HG02678 (cell line): Measurements from ENCODE around the gene HOXA1.

Experiments used
- ATAC-seq: cut with Tn5 transposase; IDR thresholded peaks from one replicate; pipeline ENCODE4 v1.9.1; 2021; ENCODE audit warnings: mild to moderate bottlenecking, moderate library complexity; ENCODE audit not compliant: unreplicated experiment

The HOXA1 gene

DNA sequence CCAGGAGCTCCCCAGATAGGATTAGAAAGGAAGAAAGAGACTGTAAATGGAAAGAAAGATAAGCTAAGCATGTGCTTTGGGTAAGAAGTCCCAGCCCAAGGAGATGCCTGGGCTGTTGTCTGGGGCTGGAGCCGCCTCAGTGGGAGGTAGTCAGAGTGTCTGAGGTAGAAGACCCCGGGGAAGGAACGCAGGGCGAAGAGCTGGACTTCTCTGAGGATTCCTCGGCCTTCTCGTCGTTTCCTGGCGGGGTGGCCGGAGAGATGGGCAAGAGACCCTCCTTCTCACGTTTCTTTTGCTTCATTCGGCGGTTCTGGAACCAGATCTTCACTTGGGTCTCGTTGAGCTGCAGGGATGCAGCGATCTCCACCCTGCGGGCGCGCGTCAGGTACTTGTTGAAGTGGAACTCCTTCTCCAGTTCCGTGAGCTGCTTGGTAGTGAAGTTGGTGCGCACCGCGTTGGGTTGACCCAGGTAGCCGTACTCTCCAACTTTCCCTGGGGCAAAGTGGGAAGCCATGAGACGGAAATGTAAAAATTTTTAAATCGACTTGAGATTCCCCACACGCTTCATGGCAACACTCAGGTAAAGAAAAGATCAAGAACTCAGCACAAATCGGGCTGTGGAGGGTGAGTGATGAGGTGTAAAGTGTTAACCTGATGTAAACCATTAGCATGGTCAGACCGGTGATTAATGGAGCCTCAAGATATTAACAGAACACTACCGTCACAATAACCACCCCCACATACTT is 1.3 kb downstream of the HOXA1 start:
- ATAC-seq, result no peak

DNA sequence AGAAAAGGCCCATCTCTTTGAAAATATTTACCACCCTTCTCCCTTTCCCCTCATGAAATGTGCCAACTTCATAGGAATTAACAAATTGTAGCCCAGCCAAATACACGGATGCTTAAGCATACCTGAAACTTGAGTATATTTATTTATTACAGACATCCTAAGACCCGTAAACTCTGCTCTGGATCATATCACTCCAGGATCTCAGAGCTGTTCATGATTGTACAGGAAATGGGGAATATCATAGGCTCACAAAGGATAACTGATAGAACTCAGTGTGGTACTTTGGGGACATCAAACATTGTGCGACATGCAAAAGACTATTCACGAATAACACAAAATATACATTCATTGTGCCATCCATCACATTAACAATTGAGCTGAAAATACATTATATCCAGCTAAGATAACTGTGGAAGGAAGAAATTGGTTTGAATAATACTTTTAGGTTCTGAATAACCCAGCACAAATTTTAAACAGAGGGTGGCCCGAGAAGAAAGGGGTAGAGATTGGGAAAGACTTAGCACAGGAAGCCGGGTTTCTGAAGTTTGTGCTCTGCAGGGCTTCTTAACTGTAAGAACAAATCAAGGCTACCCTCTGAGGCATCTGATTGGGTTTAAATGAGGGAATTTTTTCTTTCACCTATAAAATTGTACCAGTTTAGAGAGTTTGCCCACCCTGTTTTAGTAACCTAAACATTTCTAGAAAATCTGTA is 2.5 kb downstream of the HOXA1 start:
- no peak for ATAC-seq

DNA sequence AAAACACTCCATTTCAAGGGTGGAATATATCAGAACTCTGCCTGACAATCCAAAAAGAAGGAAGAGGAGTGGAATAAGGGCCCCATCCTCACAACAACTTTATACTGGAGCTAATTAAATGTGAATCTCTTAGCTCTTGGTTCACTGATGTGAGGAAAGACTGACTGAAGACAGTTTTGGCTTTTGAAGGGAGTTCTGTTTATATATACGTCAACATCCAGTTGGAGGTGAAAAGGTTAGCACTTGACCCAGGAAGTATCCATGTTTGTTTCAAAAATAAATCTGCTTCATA is 3.0 kb downstream of the HOXA1 start:
- no peak for ATAC-seq

DNA sequence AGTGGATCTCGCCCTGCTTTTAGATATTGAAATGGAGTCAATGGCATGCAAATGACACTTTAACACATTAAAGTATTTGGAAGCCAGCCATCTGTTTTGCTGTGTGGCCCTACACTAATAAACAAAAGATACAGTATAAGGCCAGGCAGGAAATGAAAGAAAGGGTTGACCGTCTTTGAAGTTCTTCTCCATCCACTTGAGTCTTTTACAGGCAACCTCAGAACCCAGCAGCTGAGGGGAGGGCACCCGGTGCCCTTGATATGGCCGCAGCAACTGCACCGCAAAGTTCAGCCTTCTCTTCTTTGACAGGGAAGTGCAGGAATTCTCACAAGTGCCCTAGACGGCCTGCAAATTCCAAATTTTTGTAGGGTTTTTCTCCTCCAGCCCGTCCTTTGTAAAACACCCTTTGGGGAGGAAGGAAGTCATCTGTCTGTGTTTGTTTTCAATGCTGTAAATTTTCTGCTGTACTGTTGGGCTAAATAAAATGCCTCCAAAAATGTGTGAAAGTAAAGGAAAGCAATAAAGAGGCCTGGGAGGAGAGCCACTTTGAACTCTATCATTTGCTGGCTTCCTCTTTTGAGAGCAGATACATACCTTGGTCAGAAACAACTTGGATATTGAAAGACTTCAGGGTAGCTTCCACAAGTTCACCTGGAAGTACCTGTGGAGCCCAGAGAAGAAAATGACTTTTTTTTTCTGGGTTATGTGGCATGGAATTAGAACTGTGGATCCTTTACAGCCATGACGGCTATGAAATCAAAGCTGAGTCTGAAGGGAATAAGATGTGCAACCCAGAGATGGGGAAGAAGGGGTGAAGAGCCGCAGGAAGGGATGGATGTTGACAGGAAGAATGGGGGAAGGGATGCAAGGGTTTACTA is 3.6 kb downstream of the HOXA1 start:
- ATAC-seq, result no peak

DNA sequence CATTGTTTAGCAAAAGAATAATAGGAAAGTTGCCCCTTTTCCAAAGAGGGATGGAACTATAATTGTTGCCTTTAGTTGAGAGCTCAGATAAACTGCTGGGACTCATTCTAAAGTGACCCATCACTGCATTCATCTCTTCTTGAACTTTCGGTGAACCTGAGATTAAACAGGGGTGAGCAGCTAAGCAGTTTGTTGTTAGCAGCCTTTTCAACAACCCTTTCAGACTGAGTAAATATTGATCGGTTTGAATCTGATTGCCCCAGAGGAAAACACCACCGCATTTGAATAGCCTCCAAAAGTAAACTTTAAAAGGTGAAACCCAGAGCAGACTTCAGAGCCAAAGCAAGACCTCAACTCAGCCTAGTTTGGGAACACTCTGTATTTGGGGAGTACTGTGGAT is 4.7 kb downstream of the HOXA1 start:
- ATAC-seq, result no peak

DNA sequence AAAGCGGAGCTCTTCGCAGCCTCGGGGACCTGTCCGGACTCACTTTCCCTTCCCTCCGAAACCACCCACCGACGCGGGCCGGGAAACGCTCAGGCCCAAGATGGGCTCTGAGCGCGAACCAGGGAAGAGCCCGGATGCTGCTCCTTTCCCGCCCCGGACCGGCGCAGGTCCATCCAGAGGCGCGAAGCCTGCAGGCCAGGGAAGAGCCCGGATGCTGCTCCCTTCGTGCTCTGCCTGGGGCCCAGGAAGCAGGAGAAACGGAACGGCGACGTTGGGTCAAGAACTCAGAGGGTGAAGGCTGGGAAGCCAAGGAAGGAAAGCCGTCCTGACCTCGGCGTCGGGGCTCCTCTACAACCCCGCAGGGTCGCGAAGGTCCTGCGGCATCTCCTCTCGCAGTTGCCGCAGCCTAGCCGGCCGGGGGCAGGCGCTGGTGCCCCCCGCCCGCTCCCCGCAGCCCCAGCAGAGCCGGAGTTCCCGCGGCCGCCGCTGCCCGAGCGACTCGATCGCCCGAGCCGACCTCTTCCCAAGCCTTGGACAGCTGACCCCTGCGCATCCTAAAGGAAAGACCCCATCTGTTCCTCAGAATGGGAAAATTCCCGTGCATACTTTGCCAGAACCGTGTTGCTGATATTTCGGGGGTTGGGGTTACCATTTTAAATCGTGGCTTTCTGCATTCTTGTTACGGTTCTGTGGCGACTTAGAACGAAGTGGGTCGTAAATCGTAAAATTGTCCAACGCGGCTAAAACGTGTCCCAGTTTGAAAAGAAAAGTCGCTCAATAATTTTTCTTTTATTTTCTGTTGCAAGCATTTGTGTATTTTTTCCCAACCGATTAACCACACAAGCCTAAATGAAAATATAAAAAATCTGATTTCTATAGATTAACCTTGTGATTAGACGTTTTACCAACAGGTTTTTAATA is 7.5 kb downstream of the HOXA1 start:
- ATAC-seq, result no peak

DNA sequence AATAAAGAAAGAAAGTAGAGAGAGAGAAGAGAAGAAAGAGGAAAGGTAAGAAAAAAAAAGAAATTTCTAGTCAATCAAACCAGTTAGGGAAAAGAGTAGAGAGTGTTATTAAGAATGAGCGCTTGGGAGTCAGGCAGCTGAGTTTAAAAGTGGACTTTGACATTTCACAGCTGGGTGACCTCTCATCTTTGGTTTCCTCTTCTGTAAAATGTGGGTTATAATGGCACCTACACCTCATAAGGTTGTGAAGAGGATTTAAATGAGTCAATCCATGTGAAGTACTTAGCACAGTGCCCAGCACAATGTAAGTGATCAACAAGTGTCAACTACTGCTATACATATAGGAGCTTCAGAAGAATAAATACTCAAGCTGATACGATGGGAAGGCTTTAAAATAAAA is 12.2 kb downstream of the HOXA1 start:
- ATAC-seq, result no peak

DNA sequence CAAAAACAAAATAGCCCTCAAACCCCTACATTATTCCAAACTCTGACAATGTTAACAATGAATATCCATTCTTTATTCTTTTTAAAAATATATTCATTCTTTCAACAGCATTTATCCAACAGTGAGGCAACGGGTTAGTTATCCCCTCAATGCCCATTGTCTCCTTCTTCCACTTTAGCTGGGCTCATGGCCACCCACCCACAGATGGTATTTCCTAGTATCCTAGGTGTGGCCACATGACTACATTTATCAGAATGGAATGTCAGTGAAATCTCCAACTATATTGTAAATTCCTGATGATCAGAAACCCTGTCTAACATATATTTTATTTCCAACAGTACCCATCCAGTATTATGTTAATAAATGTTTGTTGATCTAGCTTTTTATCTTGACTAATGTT is 13.6 kb downstream of the HOXA1 start:
- no peak for ATAC-seq

DNA sequence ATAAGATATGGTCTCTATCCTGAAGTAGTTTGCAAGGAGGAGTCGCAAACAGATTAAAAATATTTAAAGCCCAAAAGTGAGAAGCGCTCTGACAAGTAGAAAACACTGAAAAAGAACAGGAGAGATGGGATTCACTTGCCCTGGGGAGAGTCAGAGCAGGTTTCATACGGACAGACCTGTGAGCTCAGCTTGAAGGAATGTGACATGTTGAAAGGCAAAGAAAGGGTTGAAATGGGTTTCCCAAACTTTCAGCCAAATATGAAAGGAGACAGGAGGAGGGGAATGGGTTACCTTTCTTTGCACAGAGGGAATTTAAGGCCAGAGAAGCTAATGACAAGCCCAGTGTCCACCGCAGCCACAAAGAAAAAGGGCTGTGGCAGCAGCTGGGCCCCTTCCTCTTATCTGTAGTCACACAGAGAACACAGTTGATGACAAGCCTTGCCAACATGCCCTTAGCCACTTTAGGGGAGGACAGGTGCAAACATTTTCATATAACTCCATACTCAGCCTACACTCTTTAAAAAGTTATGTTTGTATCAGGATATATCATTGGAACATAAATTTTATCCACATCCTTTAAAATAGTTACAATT is 14.9 kb downstream of the HOXA1 start:
- ATAC-seq, result no peak

DNA sequence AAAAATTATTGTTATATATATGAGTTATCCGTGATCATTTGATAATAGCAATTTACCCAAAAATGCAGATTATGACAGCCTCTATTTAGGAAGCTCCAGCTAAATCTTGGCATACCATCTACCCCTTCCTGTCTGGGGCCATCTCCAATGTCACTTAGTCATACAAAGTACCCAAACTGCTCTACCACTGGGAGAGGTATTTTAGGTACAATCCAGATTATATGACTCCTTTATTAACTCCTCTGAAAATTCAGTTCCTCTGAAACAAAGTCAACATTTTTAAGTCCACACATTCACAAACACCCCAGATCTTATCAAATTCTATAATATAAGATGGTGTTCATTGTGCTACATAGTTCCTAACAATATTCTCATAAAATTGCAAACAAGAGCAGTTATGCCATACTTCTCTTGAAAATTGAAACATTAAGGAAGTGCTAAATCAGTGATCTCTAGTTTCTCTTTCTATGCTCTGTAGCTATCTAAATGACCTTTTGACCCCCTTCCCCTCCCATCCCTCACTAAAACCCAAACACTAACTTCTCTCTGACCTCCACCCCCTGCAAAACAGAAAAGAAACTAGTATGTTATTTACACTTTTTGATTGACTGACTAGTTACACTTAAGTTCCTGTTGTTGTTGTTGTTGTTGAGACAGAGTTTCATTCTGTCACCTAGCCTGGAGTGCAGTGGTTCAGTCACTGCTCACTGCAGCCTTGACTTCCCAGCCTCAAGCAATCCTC is 16.4 kb downstream of the HOXA1 start:
- no peak for ATAC-seq

DNA sequence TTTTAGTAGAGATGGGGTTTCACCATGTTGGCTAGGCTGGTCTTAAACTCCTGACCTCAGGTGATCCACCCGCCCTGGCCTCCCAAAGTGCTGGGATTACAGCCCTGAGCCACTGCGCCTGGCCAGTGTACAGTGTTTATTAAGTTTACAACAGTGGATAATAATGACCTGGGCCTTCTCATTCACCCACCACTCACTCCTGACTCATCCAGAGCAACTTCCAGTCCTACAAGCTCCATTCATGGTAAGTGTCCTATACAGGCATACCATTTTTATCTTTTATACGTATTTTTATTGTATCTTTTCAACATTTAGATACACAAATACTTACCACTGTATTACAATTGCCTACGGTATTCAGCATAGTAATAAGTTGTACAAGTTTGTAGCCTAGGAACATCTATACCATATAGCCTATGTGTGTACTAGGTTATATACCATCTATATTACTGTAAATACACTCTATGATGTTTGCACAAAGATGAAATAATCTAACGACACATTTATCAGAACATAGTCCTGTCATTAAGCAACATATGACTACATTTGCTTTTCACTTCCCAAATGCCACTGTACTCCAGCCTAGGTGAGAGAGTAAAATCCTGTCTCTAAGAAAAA is 17.1 kb downstream of the HOXA1 start:
- ATAC-seq, result no peak

DNA sequence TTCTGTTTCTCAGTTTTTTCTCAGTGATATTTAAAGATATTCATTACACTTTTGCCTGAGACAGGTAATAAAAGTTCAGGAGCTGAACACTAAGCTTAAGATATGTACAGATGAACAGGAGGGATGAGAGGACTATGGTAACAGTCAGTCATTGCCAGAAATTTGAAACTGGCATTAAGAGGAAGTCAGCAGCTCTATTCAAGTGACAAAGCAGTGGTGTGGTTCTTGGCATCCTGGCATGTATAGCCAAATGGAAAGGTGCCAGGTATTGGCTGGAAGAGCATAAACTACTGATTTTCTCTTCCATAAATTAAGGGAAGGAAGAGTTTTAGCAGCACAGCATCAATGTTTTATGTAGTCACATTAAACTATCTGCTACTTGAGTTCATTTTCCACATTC is 22.7 kb downstream of the HOXA1 start:
- no peak for ATAC-seq

DNA sequence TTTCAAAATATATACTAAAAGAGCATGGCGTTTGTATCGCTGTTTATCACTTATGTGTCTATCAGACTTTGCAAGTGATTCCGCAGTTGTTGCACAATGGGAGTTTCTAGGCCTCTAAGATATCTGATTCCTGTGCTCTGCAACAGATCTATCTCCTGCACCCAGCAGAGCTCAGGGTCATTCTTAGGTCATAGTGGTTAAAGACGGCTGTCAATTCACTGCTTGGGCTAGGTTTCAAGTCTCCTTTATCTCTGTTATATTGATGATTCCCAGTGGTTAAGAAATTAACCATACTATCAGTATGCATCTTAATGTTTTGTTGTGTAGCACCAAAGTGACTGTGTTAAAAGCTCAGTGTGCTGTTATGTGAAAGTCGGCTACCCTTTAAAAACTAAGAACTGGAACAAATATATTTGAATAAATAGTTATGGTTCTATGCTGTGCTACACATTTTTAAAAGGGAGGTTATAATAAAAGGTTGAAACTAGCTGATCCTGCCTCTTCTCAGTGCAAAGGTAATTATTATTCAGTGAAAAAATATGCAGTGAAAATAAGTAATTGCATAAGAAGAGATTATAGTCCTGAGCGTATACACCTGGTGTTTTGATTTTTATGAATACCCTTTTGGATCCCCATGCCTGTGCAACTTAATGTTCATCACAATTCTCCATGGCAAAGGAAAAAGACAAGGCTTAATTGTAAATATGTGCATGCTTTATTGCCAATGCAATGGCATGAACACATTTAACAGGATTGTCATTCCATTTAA is 24.0 kb downstream of the HOXA1 start:
- ATAC-seq, result no peak

DNA sequence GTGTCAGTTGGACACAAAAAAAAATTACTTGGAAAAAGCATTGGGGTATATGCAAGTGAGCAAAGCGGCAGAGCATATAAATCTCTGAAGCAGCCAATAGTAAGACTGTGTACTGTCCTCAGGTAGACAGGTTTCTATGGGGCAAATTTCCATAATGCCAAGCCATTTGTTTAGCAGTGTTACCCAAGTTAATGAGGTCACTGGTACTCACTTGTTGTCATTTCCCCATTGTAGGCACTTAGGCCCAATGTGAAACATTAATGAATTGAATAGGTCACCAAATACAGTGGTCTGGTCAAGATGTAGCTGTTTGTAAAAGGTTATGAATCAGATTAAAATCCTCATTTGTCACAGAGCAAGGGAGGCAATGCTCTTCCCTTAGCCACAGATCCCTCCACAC is 27.5 kb downstream of the HOXA1 start:
- no peak for ATAC-seq

DNA sequence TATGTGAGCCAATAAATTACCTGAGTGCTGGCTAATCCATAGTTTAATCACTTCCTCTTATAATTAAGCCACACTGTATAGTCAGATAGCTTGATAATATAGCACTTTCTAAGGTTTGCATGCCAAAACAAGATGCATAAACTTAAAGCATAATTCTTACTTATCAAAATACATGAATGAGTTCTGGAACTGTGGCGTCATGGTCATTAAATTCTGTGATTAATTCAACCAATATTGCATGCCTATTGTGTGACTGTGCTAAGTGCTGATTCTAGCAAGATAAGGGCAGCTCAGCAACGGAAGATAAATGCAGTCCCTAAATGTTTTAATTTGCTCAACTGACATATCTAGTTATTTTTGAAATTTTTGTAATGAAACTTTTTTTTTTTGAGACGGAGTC is 29.7 kb downstream of the HOXA1 start:
- ATAC-seq, result no peak

DNA sequence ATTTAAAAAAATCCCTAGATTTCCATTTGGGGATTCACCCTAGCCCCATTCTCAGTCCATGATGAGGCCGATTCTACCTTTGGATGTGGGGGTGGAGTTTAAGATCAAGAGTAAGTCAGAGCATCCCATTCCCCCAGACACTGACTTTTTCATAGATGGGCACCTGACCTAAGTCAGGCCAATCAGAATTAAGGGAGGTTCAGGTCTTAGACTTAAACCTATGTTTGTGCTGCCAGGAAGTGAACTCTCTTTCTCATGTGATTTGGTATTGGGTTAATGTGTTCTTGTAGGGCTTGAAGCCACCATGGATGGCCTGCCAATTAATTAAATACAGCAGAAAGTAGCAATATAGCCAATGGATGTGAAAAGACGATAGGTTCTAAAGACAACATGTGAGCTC is 30.1 kb downstream of the HOXA1 start:
- ATAC-seq, result no peak

DNA sequence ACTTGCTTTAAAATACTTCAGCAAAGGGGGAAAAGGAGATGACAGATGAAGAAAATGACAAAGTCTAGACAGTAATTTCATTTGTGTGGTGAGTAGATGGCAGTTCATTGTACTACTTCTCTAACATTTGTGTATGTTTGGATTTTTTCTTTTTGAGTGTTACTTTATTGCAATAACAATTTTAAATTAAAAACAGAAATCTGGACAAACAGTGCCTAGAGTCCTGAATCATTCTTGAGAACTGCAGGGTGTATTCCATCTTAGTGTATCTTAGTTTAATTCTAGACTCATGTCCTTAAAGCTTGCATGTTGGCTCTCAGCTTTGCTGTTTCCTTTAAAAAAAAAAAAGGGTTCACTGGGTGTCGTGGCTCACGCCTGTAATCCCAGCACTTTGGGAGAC is 31.1 kb downstream of the HOXA1 start:
- ATAC-seq, result no peak

DNA sequence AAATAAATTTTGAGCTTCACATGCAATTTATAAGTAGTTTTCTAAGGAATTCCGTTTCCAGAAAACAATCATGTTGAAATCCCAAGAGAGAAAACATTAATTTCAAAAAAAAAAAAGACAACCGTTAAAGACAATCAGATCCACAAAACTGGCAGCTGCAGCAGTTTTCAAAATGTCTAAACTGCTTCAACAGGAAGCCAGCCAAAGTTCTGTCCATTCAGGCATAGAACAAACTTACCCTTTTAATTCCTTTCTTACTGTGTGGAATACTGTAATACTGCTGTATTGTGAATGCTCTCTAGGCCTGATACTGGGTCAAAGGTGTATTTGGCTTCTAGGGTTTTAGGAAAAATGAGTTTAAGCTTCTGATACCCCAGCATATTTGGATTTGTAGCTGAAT is 31.6 kb downstream of the HOXA1 start:
- no peak for ATAC-seq

DNA sequence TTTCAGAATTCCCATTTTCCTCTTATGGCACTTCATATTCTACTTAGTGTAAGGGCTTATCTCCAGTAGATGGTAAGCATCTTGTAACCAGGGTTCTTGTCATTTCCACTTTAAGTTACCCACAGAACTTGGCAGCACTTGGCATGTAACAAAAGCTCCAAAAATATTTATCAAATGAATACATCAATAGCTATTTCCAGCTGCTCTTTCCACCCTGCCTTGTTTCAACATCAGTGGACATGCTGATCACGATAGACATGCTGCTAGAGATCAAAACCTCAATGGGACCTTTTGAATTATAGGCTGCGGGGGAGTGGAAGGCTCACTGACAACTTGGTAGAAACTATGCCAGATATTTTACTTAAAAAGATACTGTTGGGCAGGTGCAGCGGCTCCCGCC is 32.9 kb downstream of the HOXA1 start:
- ATAC-seq, result no peak
